Cardiac fibroblast (primary cell): ENCODE results near the gene NANS.

Experiments used
- DNase-seq, 2 donors: peaks; one replicate each; pipeline versions ENCODE4 v3.0.0 to v3.0.0-alpha.2; 2010; ENCODE audit warnings: low read depth in 2 of 2
- H3K4me3 ChIP-seq, 2 donors: replicated peaks in 1 of 2; 1 replicate in 1 of 2; 2 replicates in 1 of 2; pipeline ENCODE4 v1.5.1; 2011; ENCODE audit warnings: low read depth in 2 of 2, low read length in 2 of 2, mild to moderate bottlenecking in 2 of 2, moderate library complexity in 1 of 2
- CTCF ChIP-seq: IDR thresholded peaks from one replicate; pipeline ENCODE4 v1.5.1; 2011; ENCODE audit warnings: low read depth, mild to moderate bottlenecking, low read length, inconsistent platforms

NANS gene

DNA sequence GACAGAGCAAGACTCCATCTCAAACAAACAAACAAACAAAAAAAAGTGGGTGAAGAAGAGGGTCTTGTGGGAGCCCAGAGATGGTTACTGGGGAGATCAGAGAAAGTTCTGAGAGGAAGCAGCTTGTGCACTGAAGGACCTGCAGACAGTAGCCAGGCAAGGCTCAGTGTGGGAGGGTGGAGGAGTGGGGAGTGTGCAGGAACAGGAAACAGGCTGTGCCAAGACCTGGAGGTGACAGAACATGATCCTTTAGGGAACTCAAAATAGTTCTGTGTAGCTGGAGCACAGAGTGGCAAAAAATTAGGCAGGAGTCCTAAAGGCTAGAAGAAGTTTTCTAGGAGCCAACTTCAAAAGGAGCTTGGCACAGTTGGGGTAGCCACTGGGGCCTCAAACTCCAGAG lies 19.2 kb upstream of the NANS start:
- TF ChIP-seq CTCF, result no peak
- DNase-seq, result peak; percentile 46 to 57
- H3K4me3 ChIP-seq, result no peak overlapping the region

- no peak for TF ChIP-seq CTCF
Measured at GRCh38 chr9:98038958-98039357, 17.6 kb upstream of the NANS start.

GRCh38 chr9:98039607-98040017 lies 16.9 kb upstream of the NANS start:
- no peak for TF ChIP-seq CTCF
- H3K4me3 ChIP-seq, result no peak overlapping the region
- DNase-seq, result no peak

More at GRCh38 chr9:98038958-98039357, 17.6 kb upstream of the NANS start:
- DNase-seq, result no peak
- no peak overlapping the region for H3K4me3 ChIP-seq

DNA sequence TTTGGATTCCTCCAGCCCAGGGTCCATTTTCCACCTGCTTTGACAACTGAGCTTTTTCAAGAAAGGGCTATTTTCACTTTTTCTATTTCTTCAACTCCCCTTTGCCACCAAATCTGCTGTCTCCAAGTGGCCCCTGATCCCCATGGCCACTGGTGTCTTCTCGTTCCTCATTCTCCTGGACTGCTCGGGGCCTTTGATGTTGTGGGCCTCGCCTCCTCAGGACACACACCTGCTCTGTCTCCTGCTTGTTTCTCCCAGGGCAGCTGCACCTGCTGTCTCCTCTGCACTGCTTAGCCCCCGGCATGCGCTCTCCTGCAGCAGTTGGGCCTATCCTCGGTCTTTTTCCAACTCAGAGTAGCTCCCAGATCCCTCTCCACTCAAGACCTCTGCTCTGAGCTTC lies 16.3 kb upstream of the NANS start:
- H3K4me3 ChIP-seq, result no peak overlapping the region
- no peak for TF ChIP-seq CTCF
- no peak for DNase-seq

DNA sequence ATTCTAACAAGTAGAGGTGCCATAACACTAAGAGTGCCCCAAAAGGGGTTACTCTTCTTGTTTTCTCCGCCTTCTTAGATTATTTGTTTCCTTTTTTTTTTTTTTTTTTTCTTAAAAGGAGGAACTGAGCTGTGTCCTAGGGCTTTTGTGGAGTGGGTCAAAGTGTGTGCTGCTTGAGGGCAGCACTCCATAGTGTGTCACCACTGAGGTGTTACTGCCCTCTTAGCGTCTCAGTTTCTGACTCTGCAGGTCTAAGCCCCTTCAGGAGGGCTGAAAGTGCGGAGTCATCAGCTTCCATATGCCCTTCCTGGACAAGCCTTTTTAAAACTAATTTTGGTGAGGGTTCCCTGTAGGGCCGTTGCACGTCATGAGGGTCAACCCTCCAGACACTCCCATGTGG lies 12.6 kb upstream of the NANS start:
- no peak overlapping the region for H3K4me3 ChIP-seq
- no peak for DNase-seq
- no peak for TF ChIP-seq CTCF

- peak in 1 of 2 donors; percentile 47 for DNase-seq
- H3K4me3 ChIP-seq, result peak overlapping the region in 1 of 2 donors; percentile 21
Measured at GRCh38 chr9:98045234-98046179, 11.0 kb upstream of the NANS start.

More at GRCh38 chr9:98045234-98046179, 11.0 kb upstream of the NANS start:
- TF ChIP-seq CTCF, result no peak
